GM12874 (cell line): ENCODE results near the gene LPAR1.

Experiments used
- CTCF ChIP-seq: IDR thresholded peaks from 2 replicates; pipeline ENCODE4 v1.5.1; 2011; ENCODE audit warnings: low read depth, mild to moderate bottlenecking, control low read depth, low read length, moderate library complexity; ENCODE audit not compliant: insufficient read depth

Gene LPAR1

GRCh38 chr9:110890416-110890815 lies 147.9 kb downstream of the LPAR1 start:
- TF ChIP-seq CTCF = no peak

GRCh38 chr9:110887276-110887675 lies 151.0 kb downstream of the LPAR1 start:
- TF ChIP-seq CTCF = no peak

DNA sequence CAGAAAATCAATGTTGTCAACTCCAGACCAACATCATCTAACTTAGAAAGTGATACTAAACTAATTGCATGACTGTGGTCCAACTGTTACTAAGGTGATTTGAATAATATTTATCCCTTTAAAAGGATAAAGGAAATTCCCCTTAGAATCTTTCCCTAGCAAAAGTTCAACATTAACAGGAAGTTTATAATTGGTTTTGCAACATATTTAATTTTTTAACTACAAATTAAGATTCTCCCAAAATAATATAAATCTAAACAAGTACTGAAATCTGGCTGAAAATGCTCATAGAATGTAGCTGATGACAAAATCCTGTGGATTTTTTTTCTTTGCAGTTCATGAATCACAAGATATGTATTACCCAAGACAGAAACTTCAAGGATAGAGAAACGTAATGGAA lies 151.4 kb downstream of the LPAR1 start:
- no peak for TF ChIP-seq CTCF

DNA sequence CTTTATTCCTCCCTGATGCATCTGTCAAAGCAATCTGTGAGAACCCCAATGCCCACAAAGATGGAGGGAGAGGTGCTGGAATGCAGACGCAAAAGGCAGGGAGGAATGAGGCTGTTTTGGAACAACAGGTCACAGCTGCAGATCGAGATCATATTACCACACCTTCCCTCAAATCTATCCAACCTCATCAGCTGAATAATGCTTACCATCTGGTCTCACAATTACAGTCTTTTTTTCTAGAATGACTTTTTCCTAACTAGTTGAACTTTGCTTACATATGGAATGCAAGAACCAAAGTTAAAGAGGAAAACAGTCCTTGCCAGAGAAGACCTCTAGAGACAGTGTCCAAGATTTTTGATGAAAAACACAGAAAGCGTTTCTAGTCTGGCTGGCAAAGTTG lies 158.1 kb downstream of the LPAR1 start:
- TF ChIP-seq CTCF = no peak

DNA sequence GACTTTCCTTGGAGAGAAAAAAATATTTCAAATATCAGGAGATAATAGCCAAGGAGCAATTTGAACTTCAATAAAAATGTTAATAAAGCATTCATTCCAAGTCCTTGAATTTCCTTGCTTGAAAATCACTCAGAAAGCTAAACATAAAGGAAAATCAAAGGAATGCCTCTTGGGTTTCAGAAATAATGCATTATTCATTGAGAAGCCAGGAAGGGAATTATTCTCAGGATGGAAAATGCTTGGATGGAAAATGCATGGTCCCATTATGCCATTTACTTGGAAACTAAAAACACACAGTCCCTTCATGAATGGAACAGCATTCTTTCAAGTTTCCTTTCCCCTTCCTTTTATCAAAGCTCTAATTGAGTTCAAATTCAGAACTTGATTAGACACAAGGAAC lies 160.9 kb downstream of the LPAR1 start:
- TF ChIP-seq CTCF = no peak

GRCh38 chr9:110876929-110877328 lies 161.3 kb downstream of the LPAR1 start:
- no peak for TF ChIP-seq CTCF

DNA sequence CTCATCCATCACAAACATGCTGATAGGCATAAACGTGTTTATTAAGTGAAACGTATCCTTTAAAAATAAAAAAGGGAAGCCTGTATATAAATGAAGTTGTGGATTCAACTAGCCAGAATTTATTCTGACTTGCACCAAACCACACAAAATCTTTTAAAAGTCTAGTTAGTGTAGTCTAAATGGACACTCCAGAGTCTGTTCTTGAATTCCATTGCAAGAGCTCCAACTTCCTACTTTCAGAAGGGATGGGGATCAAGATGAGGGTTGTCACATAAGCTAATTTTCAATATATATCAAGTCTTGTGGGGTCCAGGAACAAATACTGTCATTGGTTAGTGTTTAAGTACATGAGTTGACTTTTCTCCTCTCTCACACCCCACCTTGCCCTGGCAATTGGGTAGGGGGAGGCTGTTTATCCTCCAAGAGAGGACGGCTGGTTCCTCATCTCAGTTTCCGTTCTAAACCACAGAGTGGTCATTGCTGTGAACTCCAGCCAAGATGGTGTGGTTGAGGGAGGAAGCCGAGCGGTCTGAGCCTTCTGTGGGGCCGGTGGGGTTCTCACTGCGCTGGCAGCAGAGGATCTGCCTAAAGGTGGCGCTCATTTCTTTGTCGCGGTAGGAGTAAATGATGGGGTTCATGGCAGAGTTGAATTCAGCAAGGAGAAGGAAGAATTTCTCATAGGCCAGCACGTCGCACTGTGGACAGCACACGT lies 163.2 kb downstream of the LPAR1 start:
- peak; percentile 62 for TF ChIP-seq CTCF
